ENCODE data around the gene RPH3AL. TPM values are rescaled to one million over a fixed set of nuclear protein-coding genes. Genes with fewer than 3 reads are reported as not detected.

Gene RPH3AL
- total and polyA plus RNA-seq, 2 of the 8 experiments (the other 6 are each of a cell fraction or from before 2014, with no cell fraction given) = 5.6 to 5.8 TPM

- H2AK5ac ChIP-seq (ENCODE audit: low read depth, low read length) = no peak overlapping the region
- TF ChIP-seq RXRA (IDR thresholded peaks at IDR 0.05; ENCODE audit: insufficient read depth, low read depth, low read length) (no peak), RBBP5 (IDR thresholded peaks at IDR 0.05; ENCODE audit: borderline replicate concordance, low read depth, low read length) (no peak), CHD2 (IDR thresholded peaks at IDR 0.05; ENCODE audit: low read length) (no peak)
- no peaks in the 10 kb centered on the region for H4K20me1 ChIP-seq (replicated peaks in 1 of 2; ENCODE audit: control insufficient read depth in 1 of 2, insufficient read depth in 2 of 2, low read length in 2 of 2)
- no peak overlapping the region for H2AFZ ChIP-seq (ENCODE audit: low read length)
- no peak overlapping the region for H2BK120ac ChIP-seq (replicated peaks; ENCODE audit: low read depth, low read length)
- H2BK12ac ChIP-seq (ENCODE audit: low read depth, low read length) = no peak overlapping the region
- DNase-seq (ENCODE audit: low read depth in 1 of 2, low spot score in 2 of 2) (no peak), FAIRE-seq (no peak)
- ChIA-PET CTCF (ENCODE audit: partially characterized antibody) (interaction anchor here (1.0 to 2.6 kb wide), 2 partner anchors 10 to 155 kb away, joined by 4 to 12 read pairs; no protein-coding TSS in a partner anchor), POLR2A (ENCODE audit: partially characterized antibody) (interaction anchor here (1.4 to 1.7 kb wide), 2 partner anchors 9 to 56 kb away, joined by 3 to 4 read pairs; no protein-coding TSS in a partner anchor)
- no peak overlapping the region for H3K4me2 ChIP-seq (ENCODE audit: insufficient read depth in 1 of 2, low read depth in 2 of 2, low read length in 2 of 2)
- H3K27ac ChIP-seq (ENCODE audit: low read depth, low read length) = no peak overlapping the region
- no peak overlapping the region for H3K56ac ChIP-seq (replicated peaks; ENCODE audit: insufficient read length, low read depth, low read length)
- no peaks in the 10 kb centered on the region for H3K79me2 ChIP-seq (ENCODE audit: control insufficient read depth in 1 of 2, insufficient read depth in 2 of 2, low read length in 2 of 2)
- no peak overlapping the region for H3K4me3 ChIP-seq (ENCODE audit: extremely low read depth in 1 of 4, insufficient read depth in 2 of 4, low read depth in 3 of 4, low read length in 4 of 4)
- no peaks in the 10 kb centered on the region for H3K27me3 ChIP-seq (replicated peaks in 1 of 4; ENCODE audit: control insufficient read depth in 3 of 4, extremely low read depth in 1 of 4, insufficient read depth in 3 of 4, low read length in 3 of 4)
- H3K23me2 ChIP-seq (ENCODE audit: low read depth, low read length) = no peaks in the 10 kb centered on the region
- no peak overlapping the region for H2BK5ac ChIP-seq (ENCODE audit: low read depth, low read length)
- H3K9me3 ChIP-seq (ENCODE audit: insufficient read depth in 2 of 2, low read depth in 1 of 2, low read length in 1 of 2) = no peaks in the 10 kb centered on the region
- no peak overlapping the region for H3K23ac ChIP-seq (ENCODE audit: insufficient read length)
- WGBS, 2 experiments (ENCODE audit: extremely low coverage in 1 of 2, insufficient coverage in 1 of 2, insufficient read length in 1 of 2, insufficient replicate concordance in 2 of 2, low coverage in 1 of 2, low lambda C conversion rate in 2 of 2, missing lambda C conversion rate in 1 of 2) = 84% methylated on average over 5 of the region's 9 CpGs; no CpG with 5 or more reads in 1 of the 2 experiments
- no peaks in the 10 kb centered on the region for H3K36me3 ChIP-seq (ENCODE audit: control insufficient read depth in 2 of 4, insufficient read depth in 4 of 4, low read length in 3 of 4)
- no peak overlapping the region for H2BK20ac ChIP-seq (ENCODE audit: low read length)
- H3K9ac ChIP-seq (replicated peaks in 1 of 4; ENCODE audit: extremely low read depth in 1 of 4, low read depth in 3 of 4, low read length in 3 of 4) = no peak overlapping the region
- no peak overlapping the region for H4K5ac ChIP-seq (ENCODE audit: insufficient read length, low read depth, low read length)
- H3K79me1 ChIP-seq (ENCODE audit: low read depth, low read length) = no peaks in the 10 kb centered on the region
- no peak overlapping the region for H3K18ac ChIP-seq (ENCODE audit: extremely low read depth, low read length)
- no peak overlapping the region for H3K14ac ChIP-seq (ENCODE audit: insufficient read length)
- H2BK15ac ChIP-seq (ENCODE audit: low read length) = no peak overlapping the region
- no peak overlapping the region for H4K91ac ChIP-seq (replicated peaks; ENCODE audit: insufficient read length, low read length)
- H3K4me1 ChIP-seq (replicated peaks in 1 of 4; ENCODE audit: control insufficient read depth in 3 of 4, insufficient read depth in 4 of 4, low read length in 3 of 4) = peaks cover 3 to 15% (median 6%) of the 10 kb centered on the region in 4 experiments
- H4K8ac ChIP-seq (ENCODE audit: extremely low read depth, insufficient read depth, low read length) = no peak overlapping the region
- no peak overlapping the region for H3K4ac ChIP-seq (replicated peaks; ENCODE audit: insufficient read length, low read depth, low read length)
Observed at GRCh38 chr17:320139-320538, 32.5 kb downstream of the RPH3AL start.

Measured in H1 (cell line).